AG09309 (cell line): Measurements from ENCODE around the gene PI4KB.

Source experiments
- DNase-seq: peaks from one replicate; pipeline ENCODE4 v3.0.0-alpha.2; 2010; ENCODE audit warnings: low read depth
- H3K4me3 ChIP-seq: 2 replicates; pipeline ENCODE4 v1.5.1; 2011; ENCODE audit warnings: mild to moderate bottlenecking, low read depth, low read length, moderate library complexity; ENCODE audit not compliant: control insufficient read depth
- CTCF ChIP-seq: IDR thresholded peaks from 2 replicates; pipeline ENCODE4 v1.5.1; 2011; ENCODE audit warnings: mild to moderate bottlenecking, low read depth, low read length, inconsistent platforms; ENCODE audit not compliant: insufficient read depth, control insufficient read depth; ENCODE audit errors: missing control alignments

PI4KB gene

GRCh38 chr1:151242442-151242841 is 84.8 kb downstream of the PI4KB start:
- DNase-seq = no peak
- no peak overlapping the region for H3K4me3 ChIP-seq
- no peak for TF ChIP-seq CTCF
